ENCODE results near the gene FMNL3.

The FMNL3 gene

GRCh38 chr12:49649892-49650291, 57.3 kb downstream of the FMNL3 start:
- DNase-seq: no peak

- DNase-seq: no peak
Observed at GRCh38 chr12:49649445-49649844, 57.8 kb downstream of the FMNL3 start.

- no peak for DNase-seq
Observed at GRCh38 chr12:49648712-49649003, 58.5 kb downstream of the FMNL3 start.

GRCh38 chr12:49647827-49648711, 59.1 kb downstream of the FMNL3 start:
- no peak for DNase-seq

- no peak for DNase-seq
Observed at GRCh38 chr12:49646871-49647654, 60.1 kb downstream of the FMNL3 start.

GRCh38 chr12:49646331-49646830, 60.8 kb downstream of the FMNL3 start:
- DNase-seq: no peak

- no peak for DNase-seq
Observed at GRCh38 chr12:49645146-49646039, 61.8 kb downstream of the FMNL3 start.

- DNase-seq: peak; percentile 80 to 84
Observed at GRCh38 chr12:49644620-49644994, 62.6 kb downstream of the FMNL3 start.

GRCh38 chr12:49643961-49644619, 63.1 kb downstream of the FMNL3 start:
- DNase-seq: no peak

- no peak for DNase-seq
Observed at GRCh38 chr12:49643135-49643534, 64.1 kb downstream of the FMNL3 start.

GRCh38 chr12:49642370-49642802, 64.8 kb downstream of the FMNL3 start:
- no peak for DNase-seq

GRCh38 chr12:49641748-49642369, 65.3 kb downstream of the FMNL3 start:
- DNase-seq: no peak

- peak; percentile 51 to 58 for DNase-seq
Observed at GRCh38 chr12:49636979-49637755, 70.0 kb downstream of the FMNL3 start.

GRCh38 chr12:49636574-49636973, 70.6 kb downstream of the FMNL3 start:
- DNase-seq: no peak

GRCh38 chr12:49635656-49636055, 71.5 kb downstream of the FMNL3 start:
- DNase-seq: no peak

GRCh38 chr12:49635036-49635435, 72.2 kb downstream of the FMNL3 start:
- no peak for DNase-seq

- DNase-seq: no peak
Observed at GRCh38 chr12:49633703-49634345, 73.4 kb downstream of the FMNL3 start.

- no peak for DNase-seq
Observed at GRCh38 chr12:49632986-49633702, 74.1 kb downstream of the FMNL3 start.

- no peak for DNase-seq
Observed at GRCh38 chr12:49632401-49632800, 74.8 kb downstream of the FMNL3 start.

Measured in activated CD4-positive, alpha-beta T cell treated with anti-CD3 and anti-CD28 coated beads for 4 hours (primary cell).